Esophagus mucosa (tissue), 1 donor: ENCODE measurements around the gene KRT27. TPM values are rescaled to one million over a fixed set of nuclear protein-coding genes. Genes with fewer than 3 reads are reported as not detected.
"Not testable (repeated sequence)": the region's sequence is repeated elsewhere in the genome, so short reads cannot be mapped to it uniquely, and the experiment has no call there.

ENCODE experiments used
- ATAC-seq: fragments of 200-7000 bp; cut with Tn5 transposase; one replicate; pipeline ENCODE4 v1.9.1; 2020
- total RNA-seq: library from RNA; stranded (reverse); gene quantifications from one replicate; pipeline ENCODE4 v1.2.4, GENCODE V29; 2023
- donor health status: DM: yes; HTN: yes; CAD: no.

KRT27 gene
- total RNA-seq, 1 donor from 2014 or later, result not detected

DNA sequence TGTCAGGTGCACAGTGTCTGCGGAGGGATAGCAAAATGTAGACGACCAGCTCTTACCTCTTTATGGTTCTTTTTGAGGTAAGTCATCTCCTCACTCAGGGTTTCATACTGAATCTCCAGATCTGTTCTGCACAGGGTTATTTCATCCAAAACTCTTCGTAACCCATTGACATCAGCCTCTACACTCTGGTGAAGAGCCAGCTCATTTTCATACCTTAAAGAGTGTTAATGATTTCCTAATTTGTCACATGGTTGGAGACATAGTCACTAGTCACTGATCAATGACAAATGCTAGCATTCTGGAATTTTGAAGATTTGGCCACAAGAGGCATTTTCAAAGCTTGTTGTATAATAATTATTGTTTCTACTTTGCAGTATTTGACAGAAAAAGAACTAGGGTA lies 28.5 kb downstream of the KRT27 start:
- ATAC-seq, result no peak

DNA sequence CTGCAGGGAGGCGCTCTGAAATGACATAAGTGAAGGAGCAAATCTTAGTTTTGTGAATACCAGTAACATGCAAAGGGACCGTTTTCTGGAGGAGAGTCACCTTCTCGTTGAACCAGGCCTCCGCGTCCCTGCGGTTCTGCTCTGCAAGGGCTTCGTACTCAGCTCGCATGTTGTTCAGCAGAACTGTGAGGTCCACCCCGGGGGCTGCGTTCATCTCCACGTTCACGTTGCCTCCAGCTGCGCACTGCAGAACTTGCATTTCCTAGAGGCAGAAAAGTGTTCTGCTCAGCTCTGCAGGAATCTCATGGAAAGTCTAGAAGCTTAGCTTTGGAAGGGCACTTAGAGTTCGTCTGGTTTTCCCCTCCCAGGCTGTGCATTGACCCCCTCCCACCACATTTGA lies 31.3 kb downstream of the KRT27 start:
- ATAC-seq, result no peak

GRCh38 chr17:40750391-40750790 lies 32.0 kb downstream of the KRT27 start:
- ATAC-seq, result no peak

GRCh38 chr17:40748666-40749065 lies 33.7 kb downstream of the KRT27 start:
- ATAC-seq, result not testable (repeated sequence)

GRCh38 chr17:40738553-40738952 lies 43.8 kb downstream of the KRT27 start:
- no peak for ATAC-seq

GRCh38 chr17:40735016-40735415 lies 47.3 kb downstream of the KRT27 start:
- peak; percentile 92 for ATAC-seq

GRCh38 chr17:40734018-40734417 lies 48.3 kb downstream of the KRT27 start:
- no peak for ATAC-seq

- ATAC-seq, result no peak
Observed at GRCh38 chr17:40730970-40731369, 51.4 kb downstream of the KRT27 start.

- peak; percentile 75 for ATAC-seq
Observed at GRCh38 chr17:40727447-40728231, 54.7 kb downstream of the KRT27 start.

GRCh38 chr17:40726919-40727318 lies 55.4 kb downstream of the KRT27 start:
- peak; percentile 49 for ATAC-seq

Other genes with a start within 250 kb of the KRT27 start
- 0.48 TPM for gene CCR7, start 217.1 kb downstream of the KRT27 start, total RNA-seq
- 51.7 TPM for gene SMARCE1, start 134.7 kb downstream of the KRT27 start, total RNA-seq
- gene KRT222, start 117.4 kb downstream of the KRT27 start, total RNA-seq, result 0.20 TPM
- 10.0 TPM for gene KRT24, start 78.8 kb downstream of the KRT27 start, total RNA-seq
- not detected for gene KRT25, start 27.2 kb downstream of the KRT27 start, total RNA-seq
- gene KRT26, start 10.3 kb downstream of the KRT27 start, total RNA-seq, result not detected
- not detected for gene KRT28, start 17.4 kb upstream of the KRT27 start, total RNA-seq
- gene KRT10, start 40.1 kb upstream of the KRT27 start, total RNA-seq, result 50.3 TPM
- not detected for gene KRT12, start 84.7 kb upstream of the KRT27 start, total RNA-seq
- gene KRT20, start 102.7 kb upstream of the KRT27 start, total RNA-seq, result 0.20 TPM
- gene KRT23, start 155.1 kb upstream of the KRT27 start, total RNA-seq, result 3.1 TPM
- not detected for gene KRT39, start 184.4 kb upstream of the KRT27 start, total RNA-seq
- gene KRT40, start 201.8 kb upstream of the KRT27 start, total RNA-seq, result not detected
- gene KRTAP3-3, start 211.6 kb upstream of the KRT27 start, total RNA-seq, result not detected
- gene KRTAP3-2, start 217.4 kb upstream of the KRT27 start, total RNA-seq, result not detected
- gene KRTAP3-1, start 226.6 kb upstream of the KRT27 start, total RNA-seq, result not detected
- gene KRTAP1-5, start 244.7 kb upstream of the KRT27 start, total RNA-seq, result not detected
- not detected for gene KRTAP1-4, start 247.6 kb upstream of the KRT27 start, total RNA-seq